KMS-11 (cell line): ENCODE results near the gene LGALS3BP.
"Not testable (repeated sequence)": the region's sequence is repeated elsewhere in the genome, so short reads cannot be mapped to it uniquely, and the experiment has no call there.

Experiments used
- H2AFZ ChIP-seq: fragments of 200-600 bp; sonication (generic); 2 replicates; pipeline ENCODE4 v1.6.1; 2016; ENCODE audit warnings: antibody characterized with exemption, mixed run types, low read depth
- H3K27ac ChIP-seq: fragments of 200-600 bp; sonication (generic); 2 replicates; pipeline ENCODE4 v1.6.1; 2016; ENCODE audit warnings: mild to moderate bottlenecking, mixed run types
- H3K27me3 ChIP-seq: fragments of 200-600 bp; sonication (generic); 2 replicates; pipeline ENCODE4 v1.6.1; 2017; ENCODE audit warnings: mild to moderate bottlenecking, low read depth, mixed run types, moderate library complexity; ENCODE audit not compliant: insufficient read depth
- H3K36me3 ChIP-seq: fragments of 200-600 bp; sonication (generic); 2 replicates; pipeline ENCODE4 v1.6.1; 2017; ENCODE audit warnings: mild to moderate bottlenecking, mixed run types; ENCODE audit not compliant: insufficient read depth
- H3K4me1 ChIP-seq: fragments of 200-600 bp; sonication (generic); 2 replicates; pipeline ENCODE4 v1.6.1; 2016; ENCODE audit warnings: mild to moderate bottlenecking, low read depth, mixed run types; ENCODE audit not compliant: poor library complexity, severe bottlenecking
- H3K4me2 ChIP-seq: fragments of 200-600 bp; sonication (generic); 2 replicates; pipeline ENCODE4 v1.7.0; 2016; ENCODE audit warnings: mild to moderate bottlenecking, mixed run types
- H3K4me3 ChIP-seq: fragments of 200-600 bp; sonication (generic); IDR thresholded peaks from 2 replicates; pipeline ENCODE4 v1.6.1; 2017; ENCODE audit warnings: low read depth, low read length, mixed read lengths; ENCODE audit not compliant: insufficient read depth
- H3K79me2 ChIP-seq: fragments of 200-600 bp; sonication (generic); 2 replicates; pipeline ENCODE4 v1.6.1; 2016; ENCODE audit warnings: low read depth, mixed run types; ENCODE audit not compliant: insufficient read depth
- H3K9ac ChIP-seq: fragments of 200-600 bp; sonication (generic); 2 replicates; pipeline ENCODE4 v1.6.1; 2016; ENCODE audit warnings: mild to moderate bottlenecking, mixed run types
- H4K20me1 ChIP-seq: fragments of 200-600 bp; sonication (generic); 2 replicates; pipeline ENCODE4 v1.6.1; 2016; ENCODE audit warnings: mild to moderate bottlenecking, mixed run types; ENCODE audit not compliant: insufficient read depth
- CTCF ChIP-seq: fragments of 200-600 bp; sonication (generic); conservative IDR thresholded peaks from 2 replicates; pipeline ENCODE4 v1.6.1; 2017; ENCODE audit warnings: low read depth, mild to moderate bottlenecking, antibody characterized with exemption, low read length, moderate library complexity, mixed read lengths

LGALS3BP gene

GRCh38 chr17:78966123-78966813 is 13.5 kb downstream of the LGALS3BP start:
- no peak overlapping the region for H3K9ac ChIP-seq

GRCh38 chr17:78965491-78965924 is 14.2 kb downstream of the LGALS3BP start:
- no peak overlapping the region for H3K4me2 ChIP-seq
- no peak overlapping the region for H3K9ac ChIP-seq
- no peaks in the 10 kb centered on the region for H3K36me3 ChIP-seq
- TF ChIP-seq CTCF = no peak
- H3K4me3 ChIP-seq = no peak overlapping the region
- H3K27ac ChIP-seq = no peak overlapping the region
- H4K20me1 ChIP-seq = no peaks in the 10 kb centered on the region
- H3K79me2 ChIP-seq = no peaks in the 10 kb centered on the region
- H3K4me1 ChIP-seq = peaks cover 1% of the 10 kb centered on the region
- no peak overlapping the region for H2AFZ ChIP-seq
- H3K27me3 ChIP-seq = no peaks in the 10 kb centered on the region

More at GRCh38 chr17:78966123-78966813, 13.5 kb downstream of the LGALS3BP start:
- no peak for TF ChIP-seq CTCF
- Histone ChIP-seq H3K79me2 (no peaks in the 10 kb centered on the region), H3K4me3 (no peak overlapping the region), H3K36me3 (no peaks in the 10 kb centered on the region), H3K4me1 (peaks cover 9% of the 10 kb centered on the region), H4K20me1 (no peaks in the 10 kb centered on the region), H3K27ac (no peak overlapping the region), H3K27me3 (no peaks in the 10 kb centered on the region), H3K4me2 (no peak overlapping the region), H2AFZ (no peak overlapping the region)

GRCh38 chr17:78963378-78963777 is 16.3 kb downstream of the LGALS3BP start:
- Histone ChIP-seq H2AFZ (no peak overlapping the region), H3K79me2 (no peaks in the 10 kb centered on the region), H3K27me3 (no peaks in the 10 kb centered on the region), H3K36me3 (no peaks in the 10 kb centered on the region), H3K4me1 (no peaks in the 10 kb centered on the region), H3K27ac (no peak overlapping the region), H3K4me2 (no peak overlapping the region), H4K20me1 (no peaks in the 10 kb centered on the region), H3K9ac (no peak overlapping the region), H3K4me3 (no peak overlapping the region)
- TF ChIP-seq CTCF = no peak

- H3K4me3 ChIP-seq, H4K20me1 ChIP-seq, H3K27me3 ChIP-seq, H3K4me2 ChIP-seq, H3K27ac ChIP-seq, H3K79me2 ChIP-seq, H3K36me3 ChIP-seq, H3K4me1 ChIP-seq, H2AFZ ChIP-seq, H3K9ac ChIP-seq: not testable (repeated sequence)
Observed at GRCh38 chr17:78962984-78963348, 16.8 kb downstream of the LGALS3BP start.

- H3K4me2 ChIP-seq = no peak overlapping the region
- H3K4me3 ChIP-seq = no peak overlapping the region
- peaks cover 3% of the 10 kb centered on the region; the same call in 1 of the 2 replicates for H3K27me3 ChIP-seq
- no peak for TF ChIP-seq CTCF
- H3K79me2 ChIP-seq = no peaks in the 10 kb centered on the region
- no peak overlapping the region for H3K9ac ChIP-seq
- no peak overlapping the region for H2AFZ ChIP-seq
- H3K4me1 ChIP-seq = no peaks in the 10 kb centered on the region
- no peaks in the 10 kb centered on the region for H3K36me3 ChIP-seq
- no peaks in the 10 kb centered on the region for H4K20me1 ChIP-seq
- H3K27ac ChIP-seq = no peak overlapping the region
Observed at GRCh38 chr17:78962345-78962983, 17.3 kb downstream of the LGALS3BP start.
